HCT116 (cell line): ENCODE results near the gene CNDP1.

Experiments
- EGR1 ChIP-seq: IDR thresholded peaks from 2 replicates; pipeline ENCODE4 v1.6.1; 2012; ENCODE audit warnings: low read depth
- EZH2 ChIP-seq: fragments of 200-600 bp; sonication (generic); IDR thresholded peaks from 2 replicates; pipeline ENCODE4 v1.6.1; 2017; ENCODE audit warnings: antibody characterized with exemption, mixed run types
- EZH2phosphoT487 ChIP-seq: fragments of 200-600 bp; IDR thresholded peaks from 2 replicates; pipeline ENCODE4 v1.6.1; 2018; ENCODE audit warnings: antibody characterized with exemption, borderline replicate concordance
- JUND ChIP-seq: IDR thresholded peaks from 2 replicates; pipeline ENCODE4 v1.6.1; 2012
- MAX ChIP-seq: IDR thresholded peaks from 2 replicates; pipeline ENCODE4 v1.6.1; 2012
- POLR2AphosphoS5 ChIP-seq: IDR thresholded peaks from 2 replicates; pipeline ENCODE4 v1.6.1; 2011; ENCODE audit warnings: mild to moderate bottlenecking, low read depth, low read length, moderate library complexity
- RAD21 ChIP-seq: IDR thresholded peaks from 2 replicates; pipeline ENCODE4 v1.6.1; 2012; ENCODE audit warnings: low read depth, mild to moderate bottlenecking
- REST ChIP-seq: IDR thresholded peaks from 2 replicates; pipeline ENCODE4 v1.6.1; 2012; ENCODE audit warnings: low read depth
- TCF7L2 ChIP-seq: IDR thresholded peaks from 2 replicates; pipeline ENCODE4 v1.7.0; 2011; ENCODE audit warnings: borderline replicate concordance, inconsistent platforms; ENCODE audit not compliant: insufficient read depth, insufficient read length; ENCODE audit errors: extremely low read depth
- TF ChIP-seq, protein P1 (sequence below), 3 experiments: fragments of 200-600 bp in 1 of 3; sonication (generic) in 1 of 3; IDR thresholded peaks in 2 of 3; conservative IDR thresholded peaks in 1 of 3; 2 replicates each; pipeline ENCODE4 v1.5.1; 2012 to 2017; ENCODE audit warnings: low read depth in 2 of 3, low read length in 2 of 3, antibody characterized with exemption in 1 of 3, borderline replicate concordance in 1 of 3, control low read depth in 1 of 3, mild to moderate bottlenecking in 1 of 3, mixed read lengths in 1 of 3, mixed run types in 1 of 3, moderate library complexity in 1 of 3; ENCODE audit not compliant: insufficient read depth in 1 of 3

DNA sequence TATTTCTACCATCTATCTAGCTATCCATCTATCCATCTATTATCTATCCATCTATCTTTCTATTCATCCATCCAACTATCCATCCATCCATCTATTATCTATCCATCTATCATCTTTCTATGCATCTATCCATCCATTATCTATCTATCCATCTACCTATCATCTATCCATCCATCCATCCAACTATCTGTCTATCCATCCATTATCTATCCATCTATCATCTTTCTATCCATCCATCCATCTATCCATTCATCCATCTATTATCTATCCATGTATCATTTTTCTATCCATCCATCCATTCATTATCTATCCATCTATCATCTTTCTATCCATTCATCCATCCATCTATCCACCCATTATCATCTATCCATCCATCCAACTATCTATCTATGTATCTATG lies 38.8 kb downstream of the CNDP1 start:
- TF ChIP-seq EZH2 (no peak), JUND (no peak), TCF7L2 (no peak), POLR2AphosphoS5 (no peak), EZH2phosphoT487 (no peak), RAD21 (no peak), MAX (no peak), REST (no peak), EGR1 (no peak)
- TF ChIP-seq, protein P1, sequence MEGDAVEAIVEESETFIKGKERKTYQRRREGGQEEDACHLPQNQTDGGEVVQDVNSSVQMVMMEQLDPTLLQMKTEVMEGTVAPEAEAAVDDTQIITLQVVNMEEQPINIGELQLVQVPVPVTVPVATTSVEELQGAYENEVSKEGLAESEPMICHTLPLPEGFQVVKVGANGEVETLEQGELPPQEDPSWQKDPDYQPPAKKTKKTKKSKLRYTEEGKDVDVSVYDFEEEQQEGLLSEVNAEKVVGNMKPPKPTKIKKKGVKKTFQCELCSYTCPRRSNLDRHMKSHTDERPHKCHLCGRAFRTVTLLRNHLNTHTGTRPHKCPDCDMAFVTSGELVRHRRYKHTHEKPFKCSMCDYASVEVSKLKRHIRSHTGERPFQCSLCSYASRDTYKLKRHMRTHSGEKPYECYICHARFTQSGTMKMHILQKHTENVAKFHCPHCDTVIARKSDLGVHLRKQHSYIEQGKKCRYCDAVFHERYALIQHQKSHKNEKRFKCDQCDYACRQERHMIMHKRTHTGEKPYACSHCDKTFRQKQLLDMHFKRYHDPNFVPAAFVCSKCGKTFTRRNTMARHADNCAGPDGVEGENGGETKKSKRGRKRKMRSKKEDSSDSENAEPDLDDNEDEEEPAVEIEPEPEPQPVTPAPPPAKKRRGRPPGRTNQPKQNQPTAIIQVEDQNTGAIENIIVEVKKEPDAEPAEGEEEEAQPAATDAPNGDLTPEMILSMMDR (IDR thresholded peaks at IDR 0.05 in 2 of 3, conservative IDR thresholded peaks at IDR 0.05 in 1 of 3; ENCODE audit: borderline replicate concordance in 1 of 3, insufficient read depth in 1 of 3, low read depth in 2 of 3, low read length in 2 of 3) = no peak
